Renal cortical epithelial cell (primary cell): ENCODE data around the gene EFHC1. TPM values are rescaled to one million over a fixed set of nuclear protein-coding genes. Genes with fewer than 3 reads are reported as not detected.
"Not testable (repeated sequence)": the region's sequence is repeated elsewhere in the genome, so short reads cannot be mapped to it uniquely, and the experiment has no call there.

ENCODE experiments used
- DNase-seq: peaks from one replicate; pipeline ENCODE4 v3.0.0-alpha.2; 2011; ENCODE audit warnings: low read depth
- total RNA-seq: library from RNA; depleted of rRNA; stranded (reverse); fragments of >200 nt; gene quantifications from 2 replicates; pipeline ENCODE4 v1.2.3, GENCODE V29; 2014

EFHC1 gene
- total RNA-seq, 1 donor from 2014 or later: 50.2 TPM

DNA sequence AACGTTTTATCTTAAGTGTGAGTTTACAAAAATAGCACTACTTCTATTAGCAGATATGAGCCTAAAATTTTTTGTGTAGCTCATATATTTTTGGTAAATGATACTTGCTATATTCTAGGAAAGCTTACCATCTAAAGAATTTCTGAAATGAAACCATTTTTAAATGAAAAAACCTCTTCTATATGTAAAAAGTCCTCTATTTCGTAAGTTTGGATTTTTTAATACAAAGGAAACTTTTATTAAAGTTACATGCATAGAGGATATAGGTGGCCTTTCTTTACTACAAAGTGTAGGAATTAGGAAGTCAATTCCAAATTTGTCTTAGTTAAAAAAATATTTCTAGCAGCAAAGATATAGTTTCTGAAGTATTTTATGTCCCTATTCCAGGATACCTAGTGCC is 18.8 kb downstream of the EFHC1 start:
- DNase-seq: no peak

DNA sequence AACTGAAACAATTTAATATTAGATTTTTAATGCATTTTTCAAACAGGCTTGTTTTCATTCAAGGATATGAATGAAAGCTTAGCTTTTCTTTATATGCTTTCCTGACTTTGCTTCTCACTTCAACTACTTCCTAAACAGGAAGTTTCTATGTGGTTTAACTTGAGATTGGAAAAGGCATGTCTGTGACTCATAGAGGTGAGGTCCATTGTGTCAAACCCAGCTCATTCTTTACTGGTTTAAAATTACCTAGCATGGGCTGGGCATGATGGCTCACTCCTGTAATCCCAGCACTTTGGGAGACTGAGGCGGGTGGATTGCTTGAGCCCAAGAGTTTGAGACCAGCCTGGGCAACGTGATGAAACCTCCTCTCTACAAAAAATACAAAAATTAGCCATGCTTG is 34.4 kb downstream of the EFHC1 start:
- DNase-seq: peak; percentile 96

DNA sequence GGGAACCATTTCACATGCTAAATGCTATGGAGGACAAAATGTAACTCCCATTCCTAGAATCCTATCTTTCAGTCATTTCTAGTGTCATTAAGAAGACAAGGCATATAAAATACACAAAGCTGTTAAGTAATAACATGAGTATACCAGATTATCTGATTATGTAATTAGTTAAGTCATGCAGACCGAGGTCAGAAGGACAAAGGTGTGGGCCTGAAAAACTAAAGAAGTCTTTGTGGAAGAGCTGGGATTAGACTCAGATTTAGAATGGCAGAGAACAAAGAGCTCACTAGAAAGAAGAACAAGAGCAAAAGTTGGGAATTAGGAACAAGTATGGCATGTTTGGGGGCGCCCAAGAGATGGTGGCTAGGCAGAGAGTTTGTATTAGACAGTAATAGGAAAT is 37.0 kb downstream of the EFHC1 start:
- DNase-seq: peak; percentile 13

DNA sequence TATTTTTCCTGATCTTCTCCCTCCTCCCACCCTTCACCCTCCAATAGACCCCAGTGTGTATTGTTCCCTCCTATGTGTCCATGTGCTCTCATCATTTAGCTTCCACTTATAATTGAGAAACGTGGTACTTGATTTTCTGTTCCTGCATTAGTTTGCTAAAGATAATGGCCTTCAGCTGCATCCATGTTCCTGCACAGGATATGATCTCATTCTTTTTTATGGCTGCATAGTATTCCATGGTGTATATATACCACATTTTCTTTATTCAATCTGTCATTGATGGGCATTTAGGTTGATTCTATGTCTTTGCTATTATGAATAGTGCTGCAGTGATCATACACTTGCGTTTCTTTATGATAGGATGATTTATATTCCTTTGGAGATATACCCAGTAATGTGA is 41.1 kb downstream of the EFHC1 start:
- not testable (repeated sequence) for DNase-seq

DNA sequence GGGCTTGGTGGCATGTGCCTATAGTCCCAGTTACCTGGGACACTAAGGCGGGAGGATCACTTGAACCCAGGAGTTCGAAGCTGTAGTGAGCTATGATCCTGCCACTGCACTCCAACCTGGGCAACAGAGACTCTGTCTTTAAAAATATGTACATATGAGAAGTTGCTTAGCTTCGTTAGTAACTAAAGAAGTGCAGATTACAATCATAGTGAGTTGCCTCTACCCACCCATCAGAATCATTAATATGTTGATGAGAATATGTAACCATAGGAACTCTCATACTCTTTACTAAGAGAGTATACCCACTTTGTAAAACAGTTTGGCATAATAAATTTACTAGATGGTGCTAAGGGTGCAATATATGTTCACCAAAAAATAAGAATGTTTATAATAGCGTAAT is 54.0 kb downstream of the EFHC1 start:
- no peak for DNase-seq

DNA sequence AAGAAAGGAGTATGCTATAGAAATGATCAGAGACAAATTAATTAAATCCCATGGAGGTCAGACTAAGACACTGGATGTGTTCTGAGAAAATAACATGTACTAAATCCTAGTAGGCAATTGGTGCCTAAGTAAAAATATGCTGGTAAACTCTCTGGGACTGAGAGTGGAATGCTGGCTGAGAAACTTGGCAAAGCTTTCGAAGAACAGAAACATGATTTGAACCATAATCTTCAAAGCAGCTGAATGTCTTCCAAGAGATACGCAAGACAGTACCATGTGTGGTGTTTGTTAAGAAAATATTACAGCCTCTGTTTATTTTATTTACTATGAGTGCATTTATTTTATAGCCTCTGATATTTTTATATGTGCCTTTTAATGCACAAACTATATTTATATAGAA is 55.2 kb downstream of the EFHC1 start:
- DNase-seq: no peak

DNA sequence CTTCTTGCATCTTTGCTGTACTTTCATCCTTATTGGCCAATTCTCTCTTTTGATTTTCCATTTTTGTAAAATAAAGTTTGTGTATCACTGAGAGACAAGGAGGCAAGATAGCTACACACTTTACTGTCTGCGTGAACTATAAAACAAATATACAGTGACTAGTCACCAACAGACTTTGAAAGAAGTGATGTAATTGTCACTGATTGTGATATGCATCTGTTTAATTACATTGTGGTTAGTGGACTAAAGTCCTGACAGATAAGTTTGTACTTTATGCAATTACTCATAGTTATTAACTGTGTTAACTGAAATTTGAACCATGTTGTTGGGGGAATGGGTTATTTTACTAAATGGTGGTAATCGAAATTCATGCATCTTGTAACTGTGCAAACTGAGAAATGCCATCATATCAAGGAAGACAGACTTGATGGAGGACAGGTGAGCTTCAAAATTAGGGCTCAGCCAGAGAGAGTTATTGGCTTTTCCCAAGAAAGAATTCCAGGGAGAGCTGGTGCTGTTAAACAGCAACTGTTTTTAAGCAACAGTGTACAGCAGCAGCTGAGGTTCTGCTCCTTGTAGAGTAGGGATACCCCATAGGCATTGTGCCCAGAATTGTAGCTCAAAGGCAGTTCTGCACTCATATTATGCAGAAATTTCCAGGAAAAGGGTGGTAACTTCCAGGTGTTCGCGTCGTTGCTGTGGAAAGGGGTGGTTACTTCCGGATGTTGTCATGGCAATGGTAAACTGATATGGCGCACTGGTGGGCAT is 62.9 kb downstream of the EFHC1 start:
- no peak for DNase-seq

DNA sequence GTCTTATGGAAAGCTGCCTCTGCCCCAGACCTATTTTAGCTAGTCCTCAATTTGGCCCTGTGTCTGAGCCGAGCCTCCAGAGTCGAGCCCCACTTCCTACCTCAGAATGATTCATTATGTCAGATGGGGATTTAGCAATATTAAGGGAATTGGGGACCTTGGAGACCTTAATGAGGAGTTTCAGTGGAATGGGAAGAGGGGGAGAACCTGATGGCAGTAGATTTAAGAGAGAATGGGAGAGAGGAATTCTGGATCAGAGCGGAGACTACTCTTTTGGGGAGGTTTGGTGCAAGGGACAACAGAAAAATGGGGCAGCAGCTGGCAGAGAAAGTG is 63.5 kb downstream of the EFHC1 start:
- DNase-seq: no peak

DNA sequence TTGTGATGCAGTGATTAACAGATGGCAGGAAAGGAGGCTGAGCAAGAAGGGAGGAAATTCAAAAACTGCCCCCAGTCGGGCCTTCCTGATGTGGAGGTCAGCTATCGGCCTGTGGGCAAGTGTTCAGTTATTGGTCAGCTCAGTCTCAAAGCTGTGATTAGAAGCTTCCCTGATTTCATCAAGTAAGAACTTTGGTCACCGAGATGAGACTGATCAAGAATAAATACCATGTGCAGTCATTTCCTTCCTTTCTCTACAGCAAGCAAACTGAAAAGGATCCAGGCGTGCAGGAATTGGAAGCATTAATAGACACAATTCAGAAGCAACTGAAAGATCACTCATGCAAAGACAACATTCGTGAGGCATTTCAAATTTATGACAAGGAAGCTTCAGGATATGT is 69.7 kb downstream of the EFHC1 start:
- peak; percentile 4 for DNase-seq

DNA sequence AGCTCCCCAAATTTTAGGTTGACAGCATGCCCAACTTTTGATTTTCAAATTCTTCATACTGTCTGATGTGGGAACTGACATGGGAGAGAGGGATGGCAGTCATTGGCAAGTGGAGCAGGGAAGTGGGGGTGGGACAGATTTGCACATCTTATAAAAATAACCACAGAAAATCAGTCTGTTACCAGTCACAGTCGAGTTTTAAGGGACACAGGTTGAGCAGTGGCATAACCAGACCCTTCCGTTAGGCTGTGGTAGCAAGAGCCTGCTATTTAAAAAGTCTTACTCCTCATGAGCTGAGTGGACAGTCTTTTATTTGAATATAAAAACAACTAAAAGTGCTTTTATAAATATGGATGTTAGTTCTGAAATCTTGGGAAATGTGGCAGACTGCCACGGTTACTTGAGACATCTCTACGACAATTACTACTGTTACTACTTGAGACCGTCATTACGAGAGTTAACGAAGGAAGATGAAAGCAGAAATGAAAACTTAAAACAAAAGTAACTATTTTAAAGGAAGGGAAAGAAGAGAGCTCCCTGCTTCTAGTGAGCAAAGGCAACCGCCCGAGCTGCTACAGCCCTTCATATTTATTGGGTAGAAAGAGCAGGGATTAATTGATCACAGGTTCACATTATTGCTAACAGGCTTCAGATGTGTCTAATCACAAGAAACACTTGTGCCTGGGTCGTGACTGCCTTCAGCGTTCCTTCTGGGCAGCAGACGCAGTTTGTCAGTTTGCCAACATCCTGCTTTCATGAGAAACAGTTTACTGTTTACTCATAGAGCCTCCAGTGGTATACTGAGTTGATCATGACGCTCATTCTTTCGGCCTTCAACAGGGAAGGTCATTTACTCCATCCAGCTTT is 71.3 kb downstream of the EFHC1 start:
- DNase-seq: no peak

DNA sequence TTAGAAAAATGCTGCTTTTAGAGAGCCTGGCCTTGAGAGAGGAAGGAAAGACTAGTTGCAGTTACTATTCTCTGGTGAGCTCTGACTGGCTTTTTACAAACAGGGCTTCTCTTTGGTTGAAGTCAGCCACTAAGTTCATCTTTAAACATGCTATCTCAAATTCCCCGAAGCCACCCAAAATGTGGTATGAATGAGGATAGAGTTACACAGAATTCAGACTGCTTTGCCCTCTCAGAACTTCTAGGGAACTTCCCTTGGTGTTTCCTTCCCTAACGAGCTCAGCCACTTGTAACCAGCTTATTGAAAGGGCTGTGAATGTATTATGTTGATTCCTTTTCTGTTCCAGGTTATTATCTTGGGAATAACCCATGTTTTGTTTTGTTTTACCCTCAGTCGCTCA is 73.5 kb downstream of the EFHC1 start:
- DNase-seq: no peak

DNA sequence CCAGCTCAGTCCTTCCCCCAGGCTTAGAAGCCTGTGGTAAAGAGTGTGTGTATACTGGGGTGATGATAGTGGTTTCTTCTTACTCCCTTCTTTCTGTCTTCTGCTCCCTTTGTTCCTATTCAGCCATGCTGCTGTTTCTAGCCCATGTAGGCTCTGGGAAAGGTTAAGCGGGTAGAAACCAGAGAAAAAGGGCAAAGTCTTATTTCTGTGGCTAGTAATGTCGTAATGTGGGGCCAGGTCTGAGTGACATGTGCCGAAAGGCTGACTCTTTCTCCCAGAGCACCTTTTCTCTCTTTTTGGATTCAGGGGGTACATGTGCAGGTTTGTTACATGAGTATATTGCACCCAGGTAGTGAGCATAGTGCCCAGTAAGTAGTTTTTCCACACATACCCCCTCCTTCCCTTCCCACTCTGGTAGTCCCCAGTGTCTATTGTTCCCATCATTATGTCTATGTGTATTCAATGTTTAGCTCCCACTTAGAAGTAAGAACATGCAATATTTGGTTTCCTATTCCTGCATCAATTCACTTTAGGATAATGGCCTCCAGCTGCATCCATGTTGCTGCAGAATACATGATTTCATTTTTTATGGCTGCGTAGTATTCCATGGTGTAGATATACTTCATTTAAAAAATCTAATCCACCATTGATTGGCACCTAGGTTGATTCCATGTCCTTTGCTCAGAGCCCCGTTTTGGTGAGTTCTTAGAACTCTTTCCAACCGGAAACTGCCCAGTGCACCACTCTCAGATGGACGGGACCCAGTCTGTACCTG is 74.3 kb downstream of the EFHC1 start:
- no peak for DNase-seq

DNA sequence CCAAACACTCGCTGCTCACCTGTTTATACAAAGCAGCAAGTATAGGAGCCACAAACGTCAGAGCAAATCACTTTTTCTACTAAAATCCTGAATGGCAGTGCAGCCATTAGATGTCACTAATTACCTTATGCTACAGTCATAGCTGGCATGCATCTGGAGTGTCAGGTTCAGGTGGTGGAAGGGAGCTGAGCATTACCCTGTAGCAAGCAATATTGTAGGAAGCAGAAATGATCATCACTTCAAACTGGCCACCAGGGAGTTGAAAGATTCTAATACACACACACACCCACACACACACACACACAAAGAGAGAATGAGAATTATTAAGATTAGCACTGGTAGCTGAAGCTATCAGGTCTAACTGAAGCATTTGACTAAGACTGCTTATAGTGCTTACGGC is 75.8 kb downstream of the EFHC1 start:
- DNase-seq: no peak

DNA sequence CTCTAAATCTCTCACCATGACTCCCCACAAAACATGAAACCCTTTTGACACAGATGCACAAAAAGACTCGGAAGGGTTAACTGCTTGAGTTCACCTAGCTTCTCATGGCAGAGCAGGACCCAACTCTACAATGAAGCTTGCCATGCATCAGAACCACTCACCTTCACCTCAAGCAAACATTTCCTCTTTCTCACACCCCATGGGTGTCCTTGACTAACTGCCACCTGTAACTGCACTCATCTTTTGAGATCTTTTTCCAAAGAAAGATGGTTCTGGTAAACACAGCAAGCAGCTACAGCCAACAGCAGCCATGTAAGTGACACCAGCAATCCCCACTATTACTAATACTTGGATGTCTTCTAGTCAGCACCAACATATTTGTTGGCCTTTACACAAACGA is 76.5 kb downstream of the EFHC1 start:
- DNase-seq: no peak

DNA sequence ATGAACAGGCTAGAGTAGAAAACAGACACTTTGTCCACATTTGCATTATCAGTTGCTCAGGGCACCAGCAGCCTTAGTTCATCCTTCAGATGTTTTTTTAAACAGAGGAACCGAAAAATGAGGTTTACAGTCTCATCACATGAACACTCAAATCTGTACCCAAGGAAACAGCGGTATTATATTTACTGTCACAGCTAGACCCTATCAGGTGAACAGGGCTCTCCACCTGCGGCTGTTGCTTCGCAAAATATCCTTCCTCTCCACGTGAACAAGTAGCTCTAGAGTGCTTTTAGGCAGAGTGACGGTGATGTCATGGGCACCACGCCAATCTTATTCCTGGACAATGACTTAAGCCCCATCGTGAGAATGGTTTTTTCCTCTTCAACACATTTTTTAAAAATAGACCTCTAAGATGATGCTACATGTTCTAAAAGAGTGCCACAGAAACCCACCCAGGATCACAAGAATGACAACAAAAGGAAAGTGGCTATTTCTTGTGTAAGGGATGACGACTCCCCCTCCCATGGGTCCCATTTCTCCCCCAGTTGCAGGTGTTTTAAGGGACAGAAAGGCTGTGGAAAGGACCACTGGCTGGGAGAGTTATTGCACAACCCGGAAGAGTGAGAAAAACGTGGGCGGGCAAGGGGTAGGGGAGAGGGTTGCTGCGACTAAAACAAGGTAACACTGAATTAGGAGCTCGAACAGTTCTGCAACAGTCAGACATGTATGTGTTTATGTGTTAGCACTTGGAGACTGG is 77.7 kb downstream of the EFHC1 start:
- DNase-seq: no peak

DNA sequence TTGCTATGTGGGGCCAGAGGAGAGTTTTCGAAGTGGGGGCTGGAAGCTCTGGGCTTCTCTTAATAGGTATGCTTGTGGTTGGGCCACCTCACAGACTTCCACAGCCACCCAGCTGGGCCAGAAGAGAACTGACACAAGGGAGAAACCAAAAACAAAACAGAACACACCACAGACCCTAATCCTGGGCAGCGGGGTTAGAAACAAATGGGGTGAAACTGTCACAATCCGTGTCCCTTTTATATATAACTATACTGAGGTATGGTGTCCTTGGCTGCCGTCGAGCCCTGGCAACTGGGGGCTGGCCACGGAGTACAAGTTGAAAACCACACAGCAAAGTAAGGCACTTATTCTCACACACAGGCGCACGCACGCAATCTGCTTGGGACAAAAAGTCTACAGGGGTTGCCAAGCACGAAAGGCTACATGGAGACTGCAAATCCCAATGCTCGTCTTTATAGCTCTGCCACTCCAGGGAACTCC is 78.4 kb downstream of the EFHC1 start:
- DNase-seq: no peak

DNA sequence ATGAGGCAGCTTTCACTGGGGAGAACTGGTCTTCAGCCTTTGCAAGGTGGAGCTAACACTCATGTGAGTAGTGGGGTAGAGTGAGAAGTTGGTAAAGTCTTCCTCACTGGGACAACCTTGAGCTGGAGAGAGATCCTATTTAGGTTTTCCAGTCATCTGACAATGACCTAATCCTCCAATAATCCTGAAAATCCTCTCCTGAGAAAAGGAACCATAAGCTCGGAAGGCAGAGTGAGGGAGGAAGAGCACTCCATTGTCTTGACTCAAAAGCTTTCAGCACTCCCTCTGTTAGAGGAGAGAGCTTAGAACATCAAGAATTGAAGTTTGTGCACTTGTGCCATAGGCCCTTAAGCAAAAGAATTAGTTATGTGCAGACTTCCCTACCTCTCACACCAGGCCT is 78.9 kb downstream of the EFHC1 start:
- peak; percentile 40 for DNase-seq

DNA sequence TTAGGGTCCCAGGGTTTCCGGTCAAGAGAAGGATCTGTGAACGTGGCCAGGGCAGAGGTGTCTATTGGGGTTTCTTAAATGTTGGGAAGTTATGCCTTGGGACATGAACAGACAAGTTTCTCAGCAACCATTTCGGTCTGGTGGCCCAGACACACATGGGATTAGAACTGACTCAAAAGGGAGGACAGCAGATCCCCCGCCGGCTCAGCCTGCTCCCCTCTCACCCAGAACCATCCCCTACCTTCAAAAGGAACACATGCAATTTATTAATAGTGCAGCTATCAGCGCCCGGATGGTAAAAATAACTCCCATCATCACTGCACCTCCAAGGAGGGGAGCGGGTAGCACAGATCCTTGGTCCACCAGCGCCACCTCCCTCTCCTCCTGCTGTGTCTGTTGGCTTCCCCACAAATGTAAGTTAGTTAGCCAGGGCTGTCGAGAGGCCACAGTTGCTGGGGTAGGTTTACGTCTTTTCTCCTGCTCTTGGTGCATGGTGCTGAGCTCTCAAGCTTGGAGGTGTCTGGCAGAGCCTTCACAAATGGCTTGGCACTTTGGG is 79.6 kb downstream of the EFHC1 start:
- no peak for DNase-seq

DNA sequence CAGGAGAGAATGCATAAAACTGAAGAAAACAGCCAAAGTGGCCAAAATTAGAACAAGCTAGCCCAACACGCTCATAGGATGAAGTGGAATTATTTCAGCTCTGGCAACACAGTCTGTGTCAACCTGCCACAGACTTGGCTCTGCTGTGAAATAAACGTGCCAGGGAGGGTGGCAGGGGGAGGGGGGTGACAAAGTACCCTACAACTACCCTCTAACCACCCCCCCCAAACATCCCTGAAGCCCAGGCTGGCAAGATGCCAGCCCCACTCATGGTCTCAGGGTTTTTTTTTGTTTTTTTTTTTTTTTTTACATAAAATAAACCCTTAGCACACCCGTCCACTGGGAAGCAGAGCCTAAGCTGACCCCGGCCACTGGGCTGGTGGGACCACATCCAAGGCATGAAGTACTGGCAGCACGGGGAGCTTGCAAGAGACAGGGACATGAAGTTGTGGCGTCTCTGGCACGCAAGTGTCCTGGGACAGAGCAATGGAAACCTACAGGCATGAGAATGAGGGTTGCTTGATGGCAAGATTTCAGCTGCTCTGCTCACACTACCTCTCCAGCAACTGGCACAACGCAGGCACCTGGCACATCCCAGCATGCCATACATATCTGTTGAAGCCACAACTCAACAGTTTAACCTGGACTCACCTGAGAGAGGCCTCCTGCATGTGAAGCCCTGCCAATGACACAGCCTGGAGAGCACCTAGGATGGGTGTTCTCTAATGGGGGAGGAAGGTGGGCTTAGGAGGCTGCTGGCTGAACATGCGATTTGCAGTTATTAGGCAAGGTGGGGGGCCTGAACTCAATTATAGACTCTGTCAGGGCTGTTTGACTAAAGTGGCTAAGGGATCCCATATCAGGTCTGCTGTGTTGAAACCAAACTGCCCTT is 80.3 kb downstream of the EFHC1 start:
- no peak for DNase-seq

DNA sequence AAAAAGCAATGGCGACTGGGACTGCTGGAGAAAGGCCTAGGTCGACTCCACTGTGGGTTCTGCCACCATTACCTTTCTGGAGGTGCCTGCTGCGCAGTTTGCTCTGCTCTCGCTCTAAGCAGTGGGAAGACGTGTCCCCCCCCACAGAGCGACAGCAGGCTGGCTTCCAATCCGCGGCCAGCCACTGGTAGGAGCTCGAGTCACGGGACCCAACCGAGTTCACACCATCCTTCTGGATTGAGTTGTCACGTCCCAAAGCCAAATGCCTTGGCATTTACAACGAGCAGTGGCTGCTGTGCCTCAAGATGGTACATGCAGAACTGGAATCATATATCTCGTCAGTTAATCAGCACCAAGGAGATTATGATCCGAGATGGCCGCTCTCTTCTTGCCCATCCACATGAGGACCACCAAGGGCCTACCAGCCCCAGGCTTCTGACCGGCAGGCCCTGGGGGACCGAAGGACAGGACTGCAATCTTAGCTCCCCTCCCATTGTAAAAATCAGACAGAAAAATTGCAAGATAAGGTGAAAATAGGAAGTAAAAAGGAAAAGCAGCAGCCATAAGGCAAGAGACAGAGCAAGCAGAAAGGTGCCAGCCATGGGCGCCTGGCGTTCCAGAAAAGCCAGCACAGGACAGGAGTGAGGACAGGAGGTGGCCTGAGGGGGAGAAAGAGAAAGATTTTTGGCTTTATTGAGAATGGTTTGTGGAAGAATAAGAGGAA is 82.3 kb downstream of the EFHC1 start:
- no peak for DNase-seq
